Choroid plexus epithelial cell (primary cell): ENCODE data around the gene THSD4.
"Not testable (repeated sequence)": the region's sequence is repeated elsewhere in the genome, so short reads cannot be mapped to it uniquely, and the experiment has no call there.

ENCODE experiments used
- DNase-seq: peaks from one replicate; pipeline ENCODE4 v3.0.0-alpha.2; 2010; ENCODE audit warnings: low read depth
- H3K4me3 ChIP-seq: 2 replicates; pipeline ENCODE4 v1.5.1; 2011; ENCODE audit warnings: low read depth, mild to moderate bottlenecking, control low read depth, low read length, moderate library complexity
- CTCF ChIP-seq: conservative IDR thresholded peaks from 2 replicates; pipeline ENCODE4 v1.5.1; 2011; ENCODE audit warnings: low read depth, mild to moderate bottlenecking, control low read depth, inconsistent platforms, low read length, moderate library complexity

THSD4 gene

GRCh38 chr15:71155534-71155933, 40.3 kb downstream of the THSD4 start:
- no peak for TF ChIP-seq CTCF
- no peak overlapping the region for H3K4me3 ChIP-seq
- DNase-seq: no peak

- TF ChIP-seq CTCF: no peak
- no peak overlapping the region for H3K4me3 ChIP-seq
- peak; percentile 21 for DNase-seq
Measured at GRCh38 chr15:71160976-71161375, 45.7 kb downstream of the THSD4 start.

GRCh38 chr15:71162309-71162708, 47.0 kb downstream of the THSD4 start:
- TF ChIP-seq CTCF: no peak
- H3K4me3 ChIP-seq: no peak overlapping the region
- no peak for DNase-seq

- not testable (repeated sequence) for DNase-seq, H3K4me3 ChIP-seq
Measured at GRCh38 chr15:71164606-71165005, 49.3 kb downstream of the THSD4 start.

GRCh38 chr15:71167445-71168165, 52.3 kb downstream of the THSD4 start:
- H3K4me3 ChIP-seq: no peak overlapping the region
- TF ChIP-seq CTCF: no peak
- DNase-seq: no peak

- H3K4me3 ChIP-seq: no peak overlapping the region
- DNase-seq: peak; percentile 40
- no peak for TF ChIP-seq CTCF
Measured at GRCh38 chr15:71168166-71168834, 53.0 kb downstream of the THSD4 start.

GRCh38 chr15:71170163-71170562, 54.9 kb downstream of the THSD4 start:
- no peak for TF ChIP-seq CTCF
- no peak overlapping the region for H3K4me3 ChIP-seq
- DNase-seq: no peak
